NCI-H1105 (cell line): ENCODE data around the gene CAPS.

Source experiments
- DNase-seq: peaks from one replicate; lab custom pipeline; 2025; lab: John Stamatoyannopoulos, UW

The CAPS gene

DNA sequence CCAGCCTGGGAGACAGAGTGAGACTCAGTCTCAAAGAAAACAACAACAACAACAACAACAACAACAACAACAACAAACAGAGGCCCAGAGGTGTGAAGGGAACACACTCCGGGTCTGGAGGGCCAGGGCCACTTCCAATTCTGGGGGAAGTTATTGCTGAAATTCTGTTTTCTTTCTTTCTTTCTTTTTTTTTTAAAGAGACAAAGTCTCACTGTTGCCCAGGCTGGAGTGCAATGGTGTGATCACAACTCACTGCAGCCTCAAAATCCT, 3.5 kb upstream of the CAPS start:
- no peak for DNase-seq

DNA sequence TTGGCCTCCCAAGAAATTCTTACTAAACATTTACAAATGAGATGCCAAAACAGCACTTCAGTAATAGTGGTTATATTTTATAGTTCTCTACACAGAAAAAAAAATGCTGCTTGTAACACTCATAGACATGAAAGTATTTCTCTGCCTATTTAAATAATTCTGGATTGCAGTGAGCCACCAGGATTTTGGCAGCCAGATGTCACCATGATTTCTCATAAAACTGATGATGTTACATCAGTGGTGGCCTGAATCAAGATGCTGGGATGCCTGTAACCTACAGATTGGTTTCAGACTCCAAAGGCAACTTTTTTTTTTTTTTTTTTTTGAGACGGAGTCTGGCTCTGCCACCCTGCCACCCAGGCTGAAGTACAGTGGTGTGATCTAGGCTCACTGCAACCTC, 2.7 kb upstream of the CAPS start:
- DNase-seq, result no peak

DNA sequence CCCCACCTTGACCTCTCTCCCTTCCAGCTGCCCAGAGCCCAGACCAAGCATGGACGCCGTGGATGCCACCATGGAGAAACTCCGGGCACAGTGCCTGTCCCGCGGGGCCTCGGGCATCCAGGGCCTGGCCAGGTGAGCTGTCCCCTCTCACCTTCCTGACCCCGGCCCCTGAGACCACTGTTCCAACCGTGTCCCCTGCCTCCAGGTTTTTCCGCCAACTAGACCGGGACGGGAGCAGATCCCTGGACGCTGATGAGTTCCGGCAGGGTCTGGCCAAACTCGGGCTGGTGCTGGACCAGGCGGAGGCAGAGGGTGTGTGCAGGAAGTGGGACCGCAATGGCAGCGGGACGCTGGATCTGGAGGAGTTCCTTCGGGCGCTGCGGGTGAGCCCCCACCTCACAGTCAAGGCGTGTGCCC, 312 bp downstream of the CAPS start:
- no peak for DNase-seq

DNA sequence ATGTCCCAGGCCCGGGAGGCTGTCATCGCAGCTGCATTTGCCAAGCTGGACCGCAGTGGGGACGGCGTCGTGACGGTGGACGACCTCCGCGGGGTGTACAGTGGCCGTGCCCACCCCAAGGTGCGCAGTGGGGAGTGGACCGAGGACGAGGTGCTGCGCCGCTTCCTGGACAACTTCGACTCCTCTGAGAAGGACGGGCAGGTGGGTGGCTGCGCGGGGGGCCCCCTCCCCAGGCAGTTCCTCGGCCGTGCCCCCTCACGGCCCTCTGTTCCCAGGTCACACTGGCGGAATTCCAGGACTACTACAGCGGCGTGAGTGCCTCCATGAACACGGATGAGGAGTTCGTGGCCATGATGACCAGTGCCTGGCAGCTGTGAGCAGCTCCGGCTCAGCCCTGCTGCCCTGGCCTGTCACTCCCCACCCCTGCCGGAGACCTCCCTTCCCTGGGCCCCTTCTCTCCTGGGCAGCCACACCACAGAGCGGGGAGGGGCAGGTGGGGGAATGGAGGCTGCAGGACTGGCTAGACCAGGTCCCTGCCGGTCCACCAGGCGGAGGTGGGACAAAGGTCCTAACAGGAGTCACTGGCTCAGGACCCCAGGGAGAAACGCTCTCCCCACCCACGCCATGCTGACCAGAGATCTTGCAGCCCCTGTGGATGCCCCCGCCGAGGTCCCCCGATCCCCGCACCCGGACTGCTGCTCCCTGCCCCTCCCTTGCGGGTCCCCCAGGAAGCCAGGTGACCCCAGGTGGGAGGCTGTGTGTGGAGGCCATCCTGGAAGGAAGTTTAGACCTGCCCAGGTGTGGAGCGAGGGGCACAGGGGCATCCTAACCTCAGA, 1.1 kb downstream of the CAPS start:
- no peak for DNase-seq

DNA sequence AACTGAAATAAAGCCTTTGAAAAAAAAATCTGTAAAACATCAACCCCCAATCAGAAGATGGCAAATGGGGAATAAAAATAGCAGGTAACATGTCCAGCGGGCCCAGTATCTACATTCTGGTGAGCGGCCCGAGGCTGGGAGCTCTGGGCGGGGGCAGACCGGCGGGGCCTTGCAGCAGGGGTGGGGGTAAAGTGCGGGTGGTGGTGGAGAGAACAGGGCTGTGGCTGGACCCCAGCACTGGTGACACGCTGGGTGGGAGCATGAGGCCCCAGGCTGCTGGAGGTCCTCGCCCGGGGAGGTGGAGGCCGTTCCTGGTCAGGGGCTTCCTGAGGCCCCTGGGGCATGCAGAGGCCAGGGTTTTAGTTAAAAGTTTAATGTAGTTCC, 1.7 kb downstream of the CAPS start:
- no peak for DNase-seq

DNA sequence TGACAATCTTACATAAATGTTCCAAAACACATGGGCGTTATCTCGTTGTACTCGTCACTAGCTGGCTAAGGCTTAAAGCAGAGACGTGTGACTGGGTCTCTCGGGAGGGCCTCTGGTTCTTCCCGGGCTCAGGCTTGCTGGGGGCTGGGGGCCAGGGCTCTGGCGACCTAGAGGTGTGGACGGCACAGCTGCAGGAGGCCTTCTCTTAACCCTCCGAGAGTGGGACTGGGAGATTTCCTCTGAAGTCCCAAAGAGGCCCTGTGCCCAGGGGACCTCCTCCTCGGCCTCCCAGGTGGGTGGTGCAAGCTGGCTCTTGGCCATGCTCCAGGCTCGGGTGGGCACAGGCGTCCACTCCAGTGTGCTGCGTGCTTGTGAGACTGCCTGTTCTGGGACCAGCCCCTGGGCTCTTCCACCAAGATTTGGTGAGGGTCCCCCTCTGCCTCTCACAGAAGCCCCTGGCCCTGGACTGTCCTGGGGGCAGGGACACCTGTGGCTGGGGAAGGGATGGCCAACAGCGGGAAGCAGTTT, 2.2 kb downstream of the CAPS start:
- DNase-seq, result no peak

DNA sequence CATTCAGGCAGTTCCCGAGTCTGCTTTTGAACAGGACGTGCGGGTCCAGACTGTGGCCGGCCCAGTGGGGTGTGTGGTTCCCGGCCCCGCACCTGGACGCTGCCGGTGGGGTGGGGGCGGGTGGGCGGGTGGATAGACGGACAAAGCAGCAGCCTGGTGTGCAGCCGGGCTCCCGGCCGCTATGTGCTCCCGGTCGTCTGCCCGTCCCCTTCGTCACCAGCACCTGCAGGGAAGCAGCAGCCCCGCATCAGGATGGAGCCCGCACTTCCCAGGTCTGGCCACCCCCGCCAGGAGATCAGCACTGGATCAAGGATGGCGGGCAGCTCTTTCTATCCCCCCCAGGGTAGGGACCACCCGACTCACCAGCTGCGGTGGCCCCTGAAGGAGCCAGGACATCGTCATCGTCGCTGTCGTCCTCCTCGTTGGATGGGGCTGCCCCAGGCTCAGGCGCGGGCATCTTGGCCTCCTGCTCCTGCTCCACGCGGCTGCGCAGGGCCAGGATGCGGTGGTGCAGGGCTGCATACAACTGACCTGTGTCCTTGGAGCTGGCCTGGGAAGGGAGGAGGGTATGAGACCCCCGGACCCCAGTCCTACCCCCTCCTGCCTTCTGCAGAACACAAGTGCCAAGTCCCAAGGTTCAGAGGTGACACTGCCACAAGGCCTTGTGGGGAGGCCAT, 3.5 kb downstream of the CAPS start:
- DNase-seq, result no peak

DNA sequence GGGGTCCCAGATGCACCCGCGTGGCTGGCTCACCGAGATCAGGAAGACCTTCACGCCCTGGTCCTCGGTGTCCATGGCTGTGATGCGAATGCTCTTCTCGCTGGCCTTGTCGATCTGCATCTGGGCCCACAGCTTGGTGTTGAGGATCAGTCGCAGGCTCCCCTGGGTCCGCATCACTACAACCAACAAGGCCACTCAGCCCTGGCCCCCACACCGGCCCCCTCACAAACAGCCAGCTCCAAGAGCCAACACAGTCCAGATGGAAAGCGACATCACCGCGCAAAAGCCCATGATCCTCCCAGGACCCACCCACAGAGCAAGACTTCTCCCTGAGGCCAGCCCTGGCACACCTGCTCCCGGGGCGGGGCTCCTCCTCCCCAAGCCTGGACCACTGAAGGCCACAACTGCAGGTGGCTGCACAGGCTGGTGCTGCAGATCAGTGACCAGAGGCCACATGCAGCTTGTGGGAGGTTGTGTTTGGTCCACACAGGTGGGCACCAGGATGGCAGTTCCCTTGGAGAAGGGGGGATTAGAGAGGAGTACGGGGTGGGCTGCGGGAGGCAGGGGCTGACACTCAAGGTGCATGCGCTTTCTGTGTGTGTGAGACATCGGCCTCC, 4.5 kb downstream of the CAPS start:
- no peak for DNase-seq

DNA sequence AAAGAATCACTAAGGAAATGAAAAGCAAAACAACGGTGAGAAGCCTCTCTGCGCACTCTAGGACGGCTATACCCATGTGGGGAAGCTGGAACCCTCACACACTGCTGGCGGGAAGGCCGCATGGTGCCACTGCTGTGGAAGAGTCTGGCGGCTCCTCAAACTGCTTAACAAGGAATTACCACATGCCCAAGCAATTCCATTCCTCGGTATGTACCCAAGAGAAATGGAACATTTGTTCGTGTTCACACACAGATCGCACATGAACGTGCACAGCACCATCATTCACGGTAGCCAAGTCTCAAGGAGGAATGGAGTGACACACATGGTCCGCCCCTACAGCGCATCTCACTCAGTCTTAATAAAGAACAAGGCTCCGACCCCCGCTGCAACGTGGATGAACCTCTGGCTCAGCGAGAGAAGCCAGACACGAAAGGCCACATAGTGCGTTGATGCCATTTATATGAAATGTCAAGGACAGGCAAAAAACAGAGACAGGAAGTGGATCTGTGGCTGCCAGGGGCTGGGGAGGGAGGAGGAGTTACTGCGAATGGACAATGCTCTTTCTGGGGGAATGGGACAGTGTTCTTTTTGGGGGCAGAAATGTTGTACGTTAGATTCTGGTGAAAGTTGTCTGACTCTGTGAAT, 7.6 kb downstream of the CAPS start:
- no peak for DNase-seq

DNA sequence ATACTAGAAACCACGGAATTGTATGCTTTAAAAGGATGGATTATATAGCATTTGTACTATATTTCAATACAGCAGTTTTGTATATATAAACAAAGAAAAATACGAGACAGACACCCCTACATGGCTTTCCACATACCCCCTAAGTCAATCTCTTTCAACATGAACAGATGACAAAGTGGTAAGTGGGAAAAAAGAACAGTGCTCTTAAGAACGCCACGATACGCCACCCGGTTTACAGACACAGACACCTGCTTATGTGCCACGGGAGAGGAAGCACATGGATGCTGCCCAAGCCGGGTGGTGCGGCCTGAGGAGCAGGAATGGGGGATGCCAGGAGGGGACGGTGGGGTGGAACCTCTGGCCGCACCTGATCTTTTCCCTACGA, 8.1 kb downstream of the CAPS start:
- DNase-seq, result no peak

DNA sequence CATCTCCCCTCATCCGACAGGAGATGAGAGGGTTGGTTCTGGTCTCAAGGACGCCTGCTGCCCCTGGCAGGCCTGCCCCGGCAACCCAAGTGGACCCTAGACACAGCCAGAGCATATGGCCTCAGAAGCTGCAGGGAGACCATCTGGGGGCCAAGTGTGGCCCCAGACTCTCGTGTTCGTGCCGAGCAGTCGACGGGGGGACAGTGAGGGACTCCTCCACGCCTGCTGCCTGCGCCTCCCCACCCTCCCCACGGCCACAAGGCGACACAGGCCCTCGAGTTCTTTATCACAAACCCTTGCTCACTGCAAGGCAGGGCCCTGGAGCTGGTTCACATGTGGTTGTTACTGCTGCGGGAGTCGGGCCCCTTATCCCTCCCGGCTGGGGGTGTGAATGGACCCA, 9.3 kb downstream of the CAPS start:
- DNase-seq, result no peak

DNA sequence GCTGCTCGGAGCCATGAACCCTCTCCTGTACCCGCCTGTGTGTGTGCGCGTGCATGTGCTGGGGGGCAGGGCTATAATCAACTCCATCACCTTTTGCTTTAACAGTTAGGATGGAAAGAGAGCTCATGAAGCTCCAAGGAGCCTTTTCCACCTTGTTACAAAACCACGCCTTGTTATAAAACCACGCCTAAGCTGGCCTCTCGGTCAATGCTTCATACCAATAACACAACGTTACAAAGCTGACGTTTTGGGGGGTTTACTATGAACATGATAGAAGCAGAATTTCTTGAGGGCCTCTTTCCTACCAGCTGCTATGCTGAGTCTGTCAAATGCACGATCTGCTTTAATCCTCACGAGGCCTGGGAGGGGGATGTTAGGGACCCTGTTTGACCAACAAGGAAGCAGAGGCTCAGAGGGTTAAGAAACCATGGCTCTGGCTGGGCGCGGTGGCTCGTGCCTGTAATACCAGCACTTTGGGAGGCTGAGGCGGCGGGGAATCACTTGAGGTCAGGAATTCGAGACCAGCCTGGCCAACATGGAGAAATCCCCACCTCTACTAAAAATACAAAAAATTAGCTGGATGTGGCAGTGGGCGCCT, 11.9 kb downstream of the CAPS start:
- DNase-seq, result no peak

DNA sequence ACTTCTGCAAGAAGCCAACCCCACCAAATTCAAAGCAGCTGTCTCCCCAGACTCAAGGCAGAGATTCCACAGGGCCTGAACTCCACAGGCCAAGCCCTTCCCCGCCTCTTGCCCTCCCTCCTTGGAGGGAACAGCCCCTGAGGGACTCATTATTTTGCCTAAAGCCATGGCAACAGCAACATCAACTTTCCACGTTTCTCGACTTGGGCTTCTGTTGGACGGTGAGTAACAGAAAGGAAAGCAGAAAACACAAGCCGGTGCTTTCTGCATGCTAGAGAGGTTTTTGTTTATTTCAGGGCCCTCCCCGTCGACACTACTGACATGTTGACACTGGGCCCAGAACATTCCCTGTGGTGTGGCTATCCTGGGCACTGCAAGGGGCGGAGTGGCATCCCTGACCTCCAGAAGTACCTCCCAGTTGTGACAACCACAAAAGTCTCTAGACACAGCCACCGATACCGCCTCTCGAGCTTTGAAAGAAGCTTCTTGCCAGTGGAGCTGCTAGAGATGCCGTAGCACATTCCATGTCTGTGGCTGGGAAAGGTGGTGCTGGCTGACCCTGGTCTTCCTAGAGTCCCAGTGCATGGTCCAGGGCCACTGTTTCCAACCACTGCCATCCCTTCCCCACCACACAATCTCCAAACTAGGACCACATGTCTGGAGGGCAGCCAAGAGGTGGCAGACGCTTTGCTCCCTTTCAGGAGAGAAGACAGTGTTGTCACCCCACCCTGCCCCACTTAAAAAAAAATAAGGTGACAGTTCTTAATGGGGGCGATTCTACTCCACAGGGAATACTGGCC, 12.8 kb downstream of the CAPS start:
- DNase-seq, result no peak

DNA sequence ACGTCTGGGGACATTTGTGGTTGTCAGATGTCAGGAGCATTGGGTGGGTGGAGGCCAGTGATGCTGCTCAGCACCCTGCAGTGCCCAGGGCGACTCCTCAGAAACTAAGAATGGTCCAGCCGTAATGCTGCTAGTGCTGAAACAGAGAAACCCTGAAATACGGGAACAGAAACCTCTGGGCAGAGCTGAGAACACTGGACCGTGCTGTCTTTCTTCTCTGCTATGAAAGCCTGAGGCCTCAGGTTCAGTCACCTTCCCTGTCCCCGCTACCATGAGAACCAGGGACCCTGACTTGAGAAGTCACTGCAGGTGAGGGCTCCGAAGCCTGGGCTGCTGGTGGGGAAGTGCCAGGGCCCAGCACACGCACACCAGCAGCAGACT, 13.4 kb downstream of the CAPS start:
- no peak for DNase-seq

DNA sequence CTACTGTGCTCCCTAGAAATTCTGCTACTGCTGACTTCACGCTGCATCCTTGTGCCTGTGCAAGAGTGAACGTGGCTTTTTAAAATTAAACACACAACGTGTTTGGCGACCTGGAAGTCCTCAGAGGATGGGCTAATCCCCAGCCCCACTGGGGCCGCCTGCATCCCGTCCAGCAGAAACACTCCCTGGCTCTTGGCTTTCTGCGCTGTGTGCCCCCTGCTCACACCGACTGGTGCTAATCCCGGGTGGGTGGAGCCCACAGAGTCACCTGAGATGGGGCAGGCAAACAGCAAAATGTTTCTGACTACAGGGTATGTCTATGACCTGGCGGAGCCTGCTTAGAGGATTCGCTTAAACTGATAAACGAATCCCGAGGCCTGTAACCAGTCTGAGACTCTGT, 15.1 kb downstream of the CAPS start:
- DNase-seq, result no peak

DNA sequence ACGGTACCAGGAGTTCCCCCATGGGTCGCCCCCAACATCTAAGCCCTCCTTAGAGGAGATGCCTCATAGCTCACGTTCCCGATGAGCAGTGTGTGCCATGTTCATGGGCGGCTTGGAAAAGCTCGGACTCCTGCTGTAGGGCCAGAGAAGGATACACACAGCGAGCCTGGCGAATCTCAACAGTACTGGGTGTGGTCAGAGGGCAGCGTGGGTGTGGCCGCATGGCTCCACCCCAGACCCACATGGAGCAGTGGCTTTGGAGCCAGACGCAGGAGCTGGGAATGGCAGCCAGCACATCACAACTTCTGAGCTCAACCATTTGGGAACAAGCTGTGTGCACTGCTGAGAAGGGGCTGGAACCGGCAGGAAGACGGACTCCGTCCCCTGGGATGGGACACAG, 15.6 kb downstream of the CAPS start:
- DNase-seq, result no peak

DNA sequence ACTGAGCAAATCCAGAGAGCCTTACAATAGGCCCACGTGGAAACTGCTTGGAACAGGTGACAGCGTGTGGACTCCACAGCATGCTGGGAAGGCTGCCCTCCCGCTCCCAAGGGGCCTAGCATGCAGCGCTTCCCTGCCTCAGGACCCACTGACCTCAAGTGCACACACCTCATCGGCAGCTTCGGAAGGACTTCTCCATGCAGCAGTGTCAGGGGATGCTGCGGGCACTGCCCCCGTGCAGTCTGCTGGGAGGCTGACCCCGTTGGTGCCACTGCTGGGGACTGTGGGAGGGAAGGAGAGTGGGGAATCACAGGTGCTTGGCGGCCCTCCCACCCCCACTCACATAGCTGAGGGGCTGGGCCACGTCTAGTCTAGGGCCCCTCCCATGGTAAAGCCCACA, 17.2 kb downstream of the CAPS start:
- no peak for DNase-seq

DNA sequence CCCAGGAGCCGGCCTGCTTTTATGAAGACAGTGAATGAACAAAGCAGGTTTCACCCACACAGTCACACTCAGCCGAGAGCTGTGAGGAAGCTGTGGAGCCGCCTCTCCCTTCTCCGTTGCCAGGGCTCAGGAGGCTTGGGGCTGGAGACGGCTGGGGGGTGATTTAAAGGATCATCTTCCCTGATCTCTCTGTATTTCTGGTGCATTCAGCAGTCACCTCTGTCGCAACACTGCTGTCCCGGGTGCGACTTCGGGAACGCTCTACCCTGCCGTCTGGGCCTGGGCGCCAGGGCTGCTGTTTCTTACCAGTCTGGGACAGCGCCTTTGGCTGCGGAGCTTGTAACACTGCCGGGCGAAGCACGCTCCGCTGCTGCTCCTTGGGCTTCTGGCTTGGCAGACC, 18.1 kb downstream of the CAPS start:
- DNase-seq, result no peak

DNA sequence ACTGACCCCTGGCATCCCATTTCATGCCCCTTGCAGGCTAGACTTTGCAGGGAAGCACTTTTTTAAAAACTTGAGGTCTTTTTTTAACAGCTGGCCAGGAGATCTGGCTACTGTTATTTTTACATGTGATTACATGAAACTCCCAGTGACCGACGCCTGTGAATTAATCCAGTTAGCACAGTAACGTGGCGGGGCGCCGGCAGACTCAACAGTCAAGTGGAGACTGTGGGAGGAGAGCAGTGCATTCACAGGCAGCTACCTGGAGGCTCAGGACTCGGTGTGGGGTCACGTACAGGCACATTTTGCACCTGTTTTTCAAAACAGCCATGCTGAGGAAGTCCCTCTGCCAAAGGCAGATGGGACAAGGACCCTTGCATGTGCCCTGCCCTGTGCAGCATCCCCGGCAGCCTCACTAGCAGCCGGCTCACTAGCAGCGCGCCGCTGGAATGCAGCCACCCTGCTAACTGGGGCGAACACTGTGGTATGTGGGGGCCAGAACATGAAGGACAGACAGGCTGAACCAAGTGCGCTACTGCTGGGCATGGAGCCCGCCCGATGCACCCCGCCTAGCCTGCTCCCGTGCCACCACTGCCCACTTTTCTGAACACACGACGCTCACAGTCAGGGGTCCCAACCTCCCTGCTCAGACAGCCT, 18.7 kb downstream of the CAPS start:
- no peak for DNase-seq

DNA sequence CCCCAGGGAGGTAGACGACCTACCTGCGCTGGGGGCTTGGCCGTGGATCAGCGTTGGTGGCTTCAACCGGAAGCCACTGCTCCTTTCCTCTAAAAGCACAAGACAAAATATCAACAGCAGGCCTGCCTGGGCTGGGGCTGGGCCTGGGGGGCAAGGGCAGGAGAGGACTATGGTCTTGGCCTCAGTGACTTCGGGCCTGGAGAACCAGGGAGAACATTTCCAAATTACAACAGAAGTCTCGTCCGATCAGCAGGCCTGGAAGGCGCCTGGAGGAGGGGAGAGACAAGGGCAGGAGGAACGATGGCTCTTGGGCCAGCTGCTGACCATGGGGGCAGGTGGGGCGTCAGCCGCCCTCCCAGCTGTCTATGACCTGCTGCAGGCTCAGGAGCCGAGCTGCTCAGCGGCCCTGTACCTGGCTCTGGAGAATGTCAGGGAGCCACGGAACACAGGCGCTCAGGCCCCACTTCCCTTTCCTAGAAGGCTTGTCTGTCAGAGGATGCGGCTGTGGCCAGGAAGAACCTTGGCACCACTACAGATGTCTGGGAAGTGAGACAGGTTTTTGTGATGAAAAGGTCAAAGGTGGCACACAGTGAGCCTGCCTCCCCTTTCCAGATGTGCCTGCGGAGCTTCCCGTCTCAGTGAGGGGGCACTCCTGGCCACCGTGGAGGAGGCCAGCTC, 19.5 kb downstream of the CAPS start:
- no peak for DNase-seq

DNA sequence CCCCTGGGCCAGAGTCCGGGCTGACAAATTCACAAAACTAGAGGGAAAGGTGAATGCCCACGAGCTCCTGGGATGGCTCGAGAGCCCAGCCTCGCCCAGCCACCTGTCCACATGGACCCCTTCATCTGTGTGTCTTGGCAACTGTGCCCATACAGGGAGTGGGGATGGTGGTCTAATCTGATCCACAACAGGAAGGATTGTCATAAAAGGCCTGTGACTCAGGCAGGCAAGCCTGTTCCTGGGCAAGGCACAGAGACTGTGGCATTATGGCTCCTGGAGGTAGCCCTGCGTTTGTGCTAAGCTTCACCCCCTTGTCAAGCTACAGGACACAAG, 20.0 kb downstream of the CAPS start:
- DNase-seq, result no peak
